NOMO-1 treated with dmso at 0.1 percent for 144 hours (cell line): ENCODE data around the gene PCDHB9.
"Not testable (repeated sequence)": the region's sequence is repeated elsewhere in the genome, so short reads cannot be mapped to it uniquely, and the experiment has no call there.

Experiments
- DNase-seq: peaks from one replicate; lab custom pipeline; 2025; ENCODE audit not compliant: unreplicated experiment; lab: John Stamatoyannopoulos, UW

PCDHB9 gene

DNA sequence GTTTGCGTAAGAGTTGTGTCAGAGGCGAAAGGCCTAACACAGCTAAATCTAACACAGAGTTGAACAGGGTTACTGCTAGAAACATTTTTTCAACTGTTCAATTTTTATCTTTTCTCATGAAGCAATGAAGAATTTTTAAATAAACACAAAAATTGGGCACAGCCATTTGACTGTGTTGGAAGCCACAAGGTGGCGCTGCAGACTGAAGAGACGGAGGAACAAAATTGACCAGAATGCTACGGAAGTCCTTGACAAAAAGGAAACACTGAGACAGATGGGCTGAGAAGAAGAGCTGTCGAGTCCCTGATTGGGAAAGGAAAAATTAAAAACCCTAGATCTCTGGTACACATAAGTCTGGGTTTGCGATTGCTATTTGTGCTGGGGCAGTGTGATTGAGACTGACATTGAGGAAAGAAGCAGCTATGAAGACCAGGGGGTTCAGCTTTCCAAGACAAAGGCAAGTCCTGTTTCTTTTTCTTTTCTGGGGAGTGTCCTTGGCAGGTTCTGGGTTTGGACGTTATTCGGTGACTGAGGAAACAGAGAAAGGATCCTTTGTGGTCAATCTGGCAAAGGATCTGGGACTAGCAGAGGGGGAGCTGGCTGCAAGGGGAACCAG is at the start of gene PCDHB9:
Gene PCDHB9, plus strand, starts transcription at position 265 of the 616 bp plus-strand sequence. Its CDS starts 158 bp downstream, at position 423.
- DNase-seq = no peak

DNA sequence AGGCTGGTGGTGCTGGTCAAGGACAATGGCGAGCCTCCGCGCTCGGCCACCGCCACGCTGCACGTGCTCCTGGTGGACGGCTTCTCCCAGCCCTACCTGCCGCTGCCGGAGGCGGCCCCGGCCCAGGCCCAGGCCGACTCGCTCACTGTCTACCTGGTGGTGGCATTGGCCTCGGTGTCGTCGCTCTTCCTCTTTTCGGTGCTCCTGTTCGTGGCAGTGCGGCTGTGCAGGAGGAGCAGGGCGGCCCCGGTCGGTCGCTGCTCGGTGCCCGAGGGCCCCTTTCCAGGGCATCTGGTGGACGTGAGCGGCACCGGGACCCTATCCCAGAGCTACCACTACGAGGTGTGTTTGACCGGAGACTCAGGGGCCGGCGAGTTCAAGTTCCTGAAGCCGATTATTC is 49.6 kb upstream of the PCDHB9 start:
- DNase-seq = not testable (repeated sequence)

GRCh38 chr5:141149812-141150211 is 37.1 kb upstream of the PCDHB9 start, which contains the start of gene PCDHB6:
Gene PCDHB6 (plus strand): TSS chr5:141150057. CDS start chr5:141150258, 201 bp downstream.
- DNase-seq = no peak

DNA sequence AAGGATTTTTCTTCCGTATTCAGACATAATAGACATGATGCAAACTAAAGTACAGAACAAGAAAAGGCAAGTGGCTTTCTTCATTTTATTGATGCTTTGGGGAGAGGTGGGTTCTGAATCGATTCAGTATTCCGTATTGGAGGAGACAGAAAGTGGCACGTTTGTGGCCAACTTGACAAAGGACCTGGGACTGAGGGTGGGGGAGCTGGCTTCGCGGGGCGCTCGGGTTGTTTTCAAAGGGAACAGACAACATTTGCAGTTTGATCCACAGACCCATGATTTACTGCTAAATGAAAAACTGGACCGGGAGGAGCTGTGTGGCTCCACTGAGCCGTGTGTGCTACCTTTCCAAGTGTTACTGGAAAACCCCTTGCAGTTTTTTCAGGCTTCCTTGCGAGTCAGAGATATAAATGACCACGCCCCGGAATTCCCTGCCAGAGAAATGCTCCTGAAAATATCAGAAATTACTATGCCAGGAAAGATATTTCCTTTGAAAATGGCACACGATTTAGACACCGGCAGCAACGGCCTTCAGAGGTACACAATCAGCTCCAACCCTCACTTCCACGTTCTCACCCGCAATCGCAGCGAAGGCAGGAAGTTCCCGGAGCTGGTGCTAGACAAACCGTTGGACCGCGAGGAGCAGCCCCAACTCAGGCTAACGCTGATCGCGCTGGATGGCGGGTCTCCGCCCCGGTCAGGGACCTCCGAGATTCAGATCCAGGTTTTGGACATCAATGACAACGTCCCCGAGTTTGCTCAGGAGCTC is 36.6 kb upstream of the PCDHB9 start:
- DNase-seq = no peak

GRCh38 chr5:141150993-141151325 is 36.0 kb upstream of the PCDHB9 start:
- DNase-seq = no peak

DNA sequence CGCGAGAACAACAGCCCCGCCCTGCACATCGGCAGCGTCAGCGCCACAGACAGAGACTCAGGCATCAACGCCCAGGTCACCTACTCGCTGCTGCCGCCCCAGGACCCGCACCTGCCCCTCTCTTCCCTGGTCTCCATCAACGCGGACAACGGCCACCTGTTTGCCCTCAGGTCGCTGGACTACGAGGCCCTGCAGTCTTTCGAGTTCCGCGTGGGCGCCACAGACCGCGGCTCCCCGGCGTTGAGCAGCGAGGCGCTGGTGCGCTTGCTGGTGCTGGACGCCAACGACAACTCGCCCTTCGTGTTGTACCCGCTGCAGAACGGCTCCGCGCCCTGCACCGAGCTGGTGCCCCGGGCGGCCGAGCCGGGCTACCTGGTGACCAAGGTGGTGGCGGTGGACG is 35.3 kb upstream of the PCDHB9 start:
- not testable (repeated sequence) for DNase-seq

DNA sequence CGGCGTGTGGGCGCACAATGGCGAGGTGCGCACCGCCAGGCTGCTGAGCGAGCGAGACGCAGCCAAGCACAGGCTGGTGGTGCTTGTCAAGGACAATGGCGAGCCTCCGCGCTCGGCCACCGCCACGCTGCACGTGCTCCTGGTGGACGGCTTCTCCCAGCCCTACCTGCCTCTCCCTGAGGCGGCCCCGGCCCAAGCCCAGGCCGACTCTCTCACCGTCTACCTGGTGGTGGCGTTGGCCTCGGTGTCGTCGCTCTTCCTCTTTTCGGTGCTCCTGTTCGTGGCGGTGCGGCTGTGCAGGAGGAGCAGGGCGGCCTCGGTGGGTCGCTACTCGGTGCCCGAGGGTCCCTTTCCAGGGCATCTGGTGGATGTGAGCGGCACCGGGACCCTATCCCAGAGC is 34.9 kb upstream of the PCDHB9 start:
- not testable (repeated sequence) for DNase-seq

DNA sequence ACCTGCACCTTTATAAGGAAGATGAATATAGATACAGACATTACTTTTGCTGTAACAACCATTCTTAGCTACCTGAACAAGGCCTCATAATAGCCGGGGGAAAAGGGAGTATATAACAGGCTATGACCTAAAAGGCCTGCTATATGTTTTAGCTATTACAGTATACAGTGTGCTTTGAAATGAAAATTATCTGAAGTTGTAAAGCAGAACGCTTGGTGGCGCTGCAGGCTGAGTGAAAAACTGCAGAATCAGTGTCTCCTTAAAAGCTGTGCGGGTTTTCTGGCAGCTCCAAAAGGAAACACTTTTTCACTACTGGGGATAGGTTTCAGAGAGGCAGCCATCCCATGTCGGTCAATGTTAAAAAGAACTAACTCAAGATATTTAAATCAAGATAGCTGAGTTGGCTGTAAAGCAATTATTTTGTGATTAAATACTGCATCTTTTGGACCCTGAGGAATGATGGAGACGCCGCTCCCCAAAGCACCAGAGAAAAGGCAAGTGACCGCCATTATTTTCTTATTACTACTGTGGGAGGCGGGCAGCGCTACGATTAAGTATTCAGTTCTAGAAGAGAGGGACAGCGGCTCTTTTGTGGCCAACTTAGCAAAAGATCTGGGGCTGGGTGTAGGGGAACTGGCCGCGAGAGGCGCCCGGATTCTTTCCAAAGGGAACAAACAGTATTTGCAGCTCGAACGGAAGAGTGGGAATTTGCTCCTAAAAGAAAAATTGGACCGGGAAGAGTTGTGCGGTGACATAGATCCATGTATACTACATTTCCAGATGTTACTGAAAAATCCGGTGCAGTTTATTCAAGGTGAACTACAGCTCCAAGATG is 31.2 kb upstream of the PCDHB9 start:
- no peak for DNase-seq

GRCh38 chr5:141157356-141157755 is 29.6 kb upstream of the PCDHB9 start:
- DNase-seq = not testable (repeated sequence)

- DNase-seq = not testable (repeated sequence)
These were observed 29.1 kb upstream of the PCDHB9 start for GRCh38 chr5:141157901-141158300.

DNA sequence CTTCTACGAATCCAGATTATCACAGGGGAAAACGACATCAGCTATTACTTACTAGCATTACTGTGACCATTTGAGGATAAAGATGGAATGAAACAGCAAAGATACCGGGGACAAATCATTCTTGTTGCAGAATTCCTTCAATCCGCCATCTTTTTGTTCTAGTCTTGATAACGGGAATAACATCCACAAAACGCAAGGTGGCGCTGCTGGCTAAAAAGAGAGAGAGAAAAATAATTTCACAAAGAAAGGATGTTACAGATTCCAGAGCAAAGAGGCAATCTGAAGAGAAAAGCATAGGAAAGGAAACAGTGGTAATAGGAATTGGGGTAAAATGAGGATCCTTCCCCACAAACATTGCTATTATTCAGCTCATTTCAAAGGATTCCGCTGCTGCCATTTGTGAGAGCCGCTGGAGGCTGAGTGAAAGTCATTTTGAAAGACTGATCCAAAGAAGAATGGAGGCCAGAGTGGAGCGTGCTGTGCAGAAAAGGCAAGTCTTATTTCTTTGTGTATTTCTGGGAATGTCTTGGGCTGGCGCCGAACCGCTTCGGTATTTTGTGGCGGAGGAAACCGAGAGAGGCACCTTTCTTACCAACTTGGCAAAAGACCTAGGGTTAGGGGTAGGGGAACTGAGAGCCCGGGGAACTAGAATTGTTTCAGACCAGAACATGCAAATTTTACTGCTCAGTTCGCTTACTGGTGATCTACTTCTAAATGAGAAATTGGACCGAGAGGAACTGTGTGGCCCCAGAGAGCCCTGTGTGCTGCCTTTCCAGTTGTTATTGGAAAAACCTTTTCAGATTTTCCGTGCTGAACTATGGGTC is 14.4 kb upstream of the PCDHB9 start, which contains the start of gene PCDHB7:
Gene PCDHB7, plus strand, starts transcription at position 264 of the 824 bp plus-strand sequence. Its CDS starts 192 bp downstream, at position 456.
- DNase-seq = no peak

DNA sequence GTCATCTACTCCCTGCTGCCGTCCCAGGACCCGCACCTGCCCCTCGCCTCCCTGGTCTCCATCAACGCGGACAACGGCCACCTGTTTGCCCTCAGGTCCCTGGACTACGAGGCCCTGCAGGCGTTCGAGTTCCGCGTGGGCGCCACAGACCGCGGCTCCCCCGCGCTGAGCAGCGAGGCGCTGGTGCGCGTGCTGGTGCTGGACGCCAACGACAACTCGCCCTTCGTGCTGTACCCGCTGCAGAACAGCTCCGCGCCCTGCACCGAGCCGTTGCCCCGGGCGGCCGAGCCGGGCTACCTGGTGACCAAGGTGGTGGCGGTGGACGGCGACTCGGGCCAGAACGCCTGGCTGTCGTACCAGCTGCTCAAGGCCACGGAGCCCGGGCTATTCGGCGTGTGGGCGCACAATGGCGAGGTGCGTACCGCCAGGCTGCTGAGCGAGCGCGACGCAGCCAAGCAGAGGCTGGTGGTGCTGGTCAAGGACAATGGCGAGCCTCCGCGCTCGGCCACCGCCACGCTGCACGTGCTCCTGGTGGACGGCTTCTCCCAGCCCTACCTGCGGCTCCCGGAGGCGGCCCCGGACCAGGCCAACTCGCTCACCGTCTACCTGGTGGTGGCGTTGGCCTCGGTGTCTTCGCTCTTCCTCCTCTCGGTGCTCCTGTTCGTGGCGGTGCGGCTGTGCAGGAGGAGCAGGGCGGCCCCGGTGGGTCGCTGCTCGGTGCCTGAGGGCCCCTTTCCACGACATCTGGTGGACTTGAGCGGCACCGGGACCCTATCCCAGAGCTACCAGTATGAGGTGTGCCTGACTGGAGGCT is 12.5 kb upstream of the PCDHB9 start:
- not testable (repeated sequence) for DNase-seq

DNA sequence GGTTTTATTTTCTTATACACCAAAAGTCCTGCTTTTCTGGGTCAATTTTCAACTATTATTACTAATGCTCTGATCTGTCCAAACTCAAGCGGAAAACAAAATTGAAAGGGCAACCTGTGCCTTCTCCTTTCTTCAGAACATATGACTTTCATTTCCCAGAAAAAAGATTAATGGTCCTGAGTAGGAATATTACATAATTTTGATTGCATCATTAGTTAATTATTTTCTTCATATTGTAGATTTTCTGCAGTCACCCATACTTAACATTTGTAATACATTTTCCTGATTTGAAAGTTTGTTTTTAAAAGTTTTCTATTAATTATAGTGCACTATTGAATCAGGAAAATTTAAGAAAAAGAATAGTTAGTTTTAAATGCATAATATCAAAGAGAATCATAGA is 11.0 kb upstream of the PCDHB9 start:
- no peak for DNase-seq

GRCh38 chr5:141177577-141178191 is 9.3 kb upstream of the PCDHB9 start, which contains the start of gene PCDHB8:
Gene PCDHB8 (plus strand): TSS chr5:141177790. CDS start chr5:141178035, 245 bp downstream.
- not testable (repeated sequence) for DNase-seq

DNA sequence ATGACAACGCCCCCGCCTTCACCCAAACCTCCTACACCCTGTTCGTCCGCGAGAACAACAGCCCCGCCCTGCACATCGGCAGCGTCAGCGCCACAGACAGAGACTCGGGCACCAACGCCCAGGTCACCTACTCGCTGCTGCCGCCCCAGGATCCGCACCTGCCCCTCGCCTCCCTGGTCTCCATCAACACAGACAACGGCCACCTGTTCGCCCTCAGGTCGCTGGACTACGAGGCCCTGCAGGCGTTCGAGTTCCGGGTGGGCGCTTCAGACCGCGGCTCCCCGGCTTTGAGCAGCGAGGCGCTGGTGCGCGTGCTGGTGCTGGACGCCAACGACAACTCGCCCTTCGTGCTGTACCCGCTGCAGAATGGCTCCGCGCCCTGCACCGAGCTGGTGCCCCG is 7.6 kb upstream of the PCDHB9 start:
- DNase-seq = not testable (repeated sequence)

DNA sequence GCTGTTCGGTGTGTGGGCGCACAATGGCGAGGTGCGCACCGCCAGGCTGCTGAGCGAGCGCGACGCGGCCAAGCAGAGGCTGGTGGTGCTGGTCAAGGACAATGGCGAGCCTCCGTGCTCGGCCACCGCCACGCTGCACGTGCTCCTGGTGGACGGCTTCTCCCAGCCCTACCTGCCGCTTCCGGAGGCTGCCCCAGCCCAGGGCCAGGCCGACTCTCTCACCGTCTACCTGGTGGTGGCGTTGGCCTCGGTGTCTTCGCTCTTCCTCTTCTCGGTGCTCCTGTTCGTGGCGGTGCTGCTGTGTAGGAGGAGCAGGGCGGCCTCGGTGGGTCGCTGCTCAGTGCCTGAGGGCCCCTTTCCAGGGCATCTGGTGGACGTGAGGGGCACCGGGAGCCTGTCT is 7.1 kb upstream of the PCDHB9 start:
- DNase-seq = not testable (repeated sequence)

DNA sequence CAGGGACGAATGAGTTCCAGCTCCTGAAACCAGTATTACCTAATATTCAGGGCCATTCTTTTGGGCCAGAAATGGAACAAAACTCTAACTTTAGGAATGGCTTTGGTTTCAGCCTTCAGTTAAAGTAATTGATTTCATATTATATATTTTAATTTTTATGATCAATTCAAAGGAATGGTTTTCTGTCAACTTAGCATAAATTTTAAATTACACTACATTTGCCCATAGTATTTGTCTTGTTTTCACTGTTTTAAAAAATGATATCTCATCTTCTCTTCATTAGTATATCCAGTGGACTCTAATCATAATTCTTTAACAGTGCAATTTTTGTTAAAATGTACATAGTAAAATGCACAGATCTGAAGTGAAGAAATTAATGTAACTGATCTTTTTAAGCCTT is 6.6 kb upstream of the PCDHB9 start:
- no peak for DNase-seq

- no peak for DNase-seq
These were observed 4.7 kb upstream of the PCDHB9 start, which contains the start of gene PCDHB16 for GRCh38 chr5:141182248-141182647. Gene PCDHB16 (plus strand): TSS chr5:141182387. CDS start chr5:141182560, 173 bp downstream.
